Renal cortical epithelial cell (primary cell): ENCODE data around the gene GCKR. TPM values are rescaled to one million over a fixed set of nuclear protein-coding genes. Genes with fewer than 3 reads are reported as not detected.

Source experiments
- DNase-seq: peaks from one replicate; pipeline ENCODE4 v3.0.0-alpha.2; 2011; ENCODE audit warnings: low read depth
- total RNA-seq: library from RNA; depleted of rRNA; stranded (reverse); fragments of >200 nt; gene quantifications from 2 replicates; pipeline ENCODE4 v1.2.3, GENCODE V29; 2014

GCKR gene
- total RNA-seq, 1 donor from 2014 or later: 1.6 TPM

GRCh38 chr2:27572439-27572838 is 75.8 kb downstream of the GCKR start:
- no peak for DNase-seq

- DNase-seq: no peak
These were observed 76.4 kb downstream of the GCKR start for GRCh38 chr2:27572998-27573429.

Other genes starting within 250 kb of the GCKR start
- gene SLC30A3, start 233.8 kb upstream of the GCKR start, total RNA-seq: 0.10 TPM in 1 of 2 replicates, not detected in the other
- not detected in 2 replicates for gene DNAJC5G, start 221.4 kb upstream of the GCKR start, total RNA-seq
- gene TRIM54, start 214.4 kb upstream of the GCKR start, total RNA-seq: 0.17 TPM in 1 of 2 replicates, not detected in the other
- gene UCN, start 188.4 kb upstream of the GCKR start, total RNA-seq: 0.70 TPM in 1 of 2 replicates, not detected in the other
- 30.0 and 42.6 TPM in 2 replicates for gene MPV17, start 173.7 kb upstream of the GCKR start, total RNA-seq
- 32.1 and 40.2 TPM in 2 replicates for gene GTF3C2, start 140.1 kb upstream of the GCKR start, total RNA-seq
- 26.9 and 27.8 TPM in 2 replicates for gene EIF2B4, start 126.5 kb upstream of the GCKR start, total RNA-seq
- 94.9 and 125 TPM in 2 replicates for gene SNX17, start 126.2 kb upstream of the GCKR start, total RNA-seq
- 9.2 and 11.3 TPM in 2 replicates for gene ZNF513, start 116.1 kb upstream of the GCKR start, total RNA-seq
- gene PPM1G, start 87.2 kb upstream of the GCKR start, total RNA-seq: 113 and 119 TPM in 2 replicates
- gene NRBP1, start 68.2 kb upstream of the GCKR start, total RNA-seq: 117 and 126 TPM in 2 replicates
- 0.85 and 3.5 TPM in 2 replicates for gene KRTCAP3, start 54.5 kb upstream of the GCKR start, total RNA-seq
- gene IFT172, start 7.1 kb upstream of the GCKR start, total RNA-seq: 12.2 and 34.6 TPM in 2 replicates
- 25.6 and 30.4 TPM in 2 replicates for gene FNDC4, start 1.6 kb upstream of the GCKR start, total RNA-seq
- gene ZNF512, start 86.2 kb downstream of the GCKR start, total RNA-seq: 10.2 and 48.0 TPM in 2 replicates
- gene CCDC121, start 132.2 kb downstream of the GCKR start, total RNA-seq: 0.69 and 3.8 TPM in 2 replicates
- 76.8 and 86.5 TPM in 2 replicates for gene GPN1, start 132.2 kb downstream of the GCKR start, total RNA-seq
- 15.3 and 31.9 TPM in 2 replicates for gene SUPT7L, start 166.8 kb downstream of the GCKR start, total RNA-seq
- 30.2 and 39.1 TPM in 2 replicates for gene SLC4A1AP, start 167.1 kb downstream of the GCKR start, total RNA-seq